ENCODE measurements around the gene RERE.

The RERE gene

GRCh38 chr1:8516278-8516777, 301.1 kb downstream of the RERE start:
- TF ChIP-seq CTCF (IDR thresholded peaks at IDR 0.05; ENCODE audit: low read depth, low read length, poor library complexity, severe bottlenecking) (no peak), EZH2phosphoT487 (IDR thresholded peaks at IDR 0.05; ENCODE audit: borderline replicate concordance, low read length) (no peak)
- Histone ChIP-seq H3K9me3 (ENCODE audit: control insufficient read depth, insufficient read depth, low read length) (no peaks in the 10 kb centered on the region), H3F3A (ENCODE audit: control insufficient read depth, insufficient read depth) (peaks cover 43% of the 10 kb centered on the region), H3K4me2 (ENCODE audit: low read length) (peak overlapping the region; percentile 68), H3K4me3 (ENCODE audit: low read length) (peak overlapping the region; percentile 48), H3K36me3 (ENCODE audit: control insufficient read depth, low read length) (peaks cover 10% of the 10 kb centered on the region; the same call in 1 of the 2 replicates), H3K79me2 (ENCODE audit: control insufficient read depth, low read length) (peaks cover 95% of the 10 kb centered on the region), H4K20me1 (ENCODE audit: control insufficient read depth, insufficient read depth, low read depth, low read length) (no peaks in the 10 kb centered on the region), H3K27ac (ENCODE audit: low read depth, low read length) (peak overlapping the region; percentile 98), H3K9me2 (replicated peaks; ENCODE audit: control insufficient read depth, low read length) (no peaks in the 10 kb centered on the region), H3K27me3 (ENCODE audit: control insufficient read depth, low read length) (no peaks in the 10 kb centered on the region), H3K4me1 (ENCODE audit: control insufficient read depth, low read length) (peaks cover 99% of the 10 kb centered on the region)

- H3K9me3 ChIP-seq (ENCODE audit: control insufficient read depth, insufficient read depth, low read length), result 0 out of 2 replicates have a peak, but pooled peaks cover 3% of the 10 kb centered on the region
- H3K27me3 ChIP-seq (ENCODE audit: control insufficient read depth, low read length), result no peaks in the 10 kb centered on the region
- no peaks in the 10 kb centered on the region for H4K20me1 ChIP-seq (ENCODE audit: control insufficient read depth, insufficient read depth, low read depth, low read length)
- H3K79me2 ChIP-seq (ENCODE audit: control insufficient read depth, low read length), result peaks cover 80% of the 10 kb centered on the region
- peak overlapping the region; percentile 98 for H3K27ac ChIP-seq (ENCODE audit: low read depth, low read length)
- H3F3A ChIP-seq (ENCODE audit: control insufficient read depth, insufficient read depth), result peaks cover 52% of the 10 kb centered on the region
- H3K9me2 ChIP-seq (replicated peaks; ENCODE audit: control insufficient read depth, low read length), result no peaks in the 10 kb centered on the region
- peak overlapping the region; percentile 98 for H3K4me2 ChIP-seq (ENCODE audit: low read length)
- peaks cover 97% of the 10 kb centered on the region for H3K4me1 ChIP-seq (ENCODE audit: control insufficient read depth, low read length)
- H3K36me3 ChIP-seq (ENCODE audit: control insufficient read depth, low read length), result peaks cover 15% of the 10 kb centered on the region
- peak overlapping the region; percentile 55 for H3K4me3 ChIP-seq (ENCODE audit: low read length)
- TF ChIP-seq EZH2phosphoT487 (IDR thresholded peaks at IDR 0.05; ENCODE audit: borderline replicate concordance, low read length), result no peak
- no peak for TF ChIP-seq CTCF (IDR thresholded peaks at IDR 0.05; ENCODE audit: low read depth, low read length, poor library complexity, severe bottlenecking)
Observed at GRCh38 chr1:8512504-8512903, 304.9 kb downstream of the RERE start.

GRCh38 chr1:8510041-8510823, 307.2 kb downstream of the RERE start:
- Histone ChIP-seq H3K4me2 (ENCODE audit: low read length) (peak overlapping the region; percentile 98), H4K20me1 (ENCODE audit: control insufficient read depth, insufficient read depth, low read depth, low read length) (no peaks in the 10 kb centered on the region), H3K4me3 (ENCODE audit: low read length) (peak overlapping the region; percentile 70)

More at GRCh38 chr1:8510041-8510823, 307.2 kb downstream of the RERE start:
- peaks cover 27% of the 10 kb centered on the region for H3K36me3 ChIP-seq (ENCODE audit: control insufficient read depth, low read length)
- no peaks in the 10 kb centered on the region for H3K27me3 ChIP-seq (ENCODE audit: control insufficient read depth, low read length)
- 0 out of 2 replicates have a peak, but pooled peaks cover 3% of the 10 kb centered on the region for H3K9me3 ChIP-seq (ENCODE audit: control insufficient read depth, insufficient read depth, low read length)
- peak overlapping the region; percentile 98 for H3K27ac ChIP-seq (ENCODE audit: low read depth, low read length)
- H3K79me2 ChIP-seq (ENCODE audit: control insufficient read depth, low read length), result peaks cover 63% of the 10 kb centered on the region
- no peaks in the 10 kb centered on the region for H3K9me2 ChIP-seq (replicated peaks; ENCODE audit: control insufficient read depth, low read length)
- H3F3A ChIP-seq (ENCODE audit: control insufficient read depth, insufficient read depth), result peaks cover 46% of the 10 kb centered on the region
- peaks cover 87% of the 10 kb centered on the region for H3K4me1 ChIP-seq (ENCODE audit: control insufficient read depth, low read length)
- TF ChIP-seq CTCF (IDR thresholded peaks at IDR 0.05; ENCODE audit: low read depth, low read length, poor library complexity, severe bottlenecking), result no peak
- no peak for TF ChIP-seq EZH2phosphoT487 (IDR thresholded peaks at IDR 0.05; ENCODE audit: borderline replicate concordance, low read length)
